Right lobe of liver (tissue), 6 donors: ENCODE measurements around the gene URAD. TPM values are rescaled to one million over a fixed set of nuclear protein-coding genes. Genes with fewer than 3 reads are reported as not detected.

Experiments
- ATAC-seq, 4 donors: fragments of 200-7000 bp; cut with Tn5 transposase; one replicate each; pipeline ENCODE4 v1.9.1; 2020; ENCODE audit warnings: mild to moderate bottlenecking in 4 of 4, moderate library complexity in 4 of 4
- DNase-seq, 3 donors: peaks; one replicate each; pipeline ENCODE4 v3.0.0-alpha.2; 2020
- H3K27ac ChIP-seq, 3 donors: fragments of 200-600 bp; one replicate each; pipeline ENCODE4 v1.8.0; 2022
- H3K27me3 ChIP-seq, 2 donors: fragments of 200-600 bp; one replicate each; pipeline ENCODE4 v1.8.0; 2022
- H3K36me3 ChIP-seq, 4 donors: fragments of 200-600 bp; sonication (generic) in 1 of 4; one replicate each; pipeline versions ENCODE4 v1.5.1 to v1.8.0; 2017 to 2022; ENCODE audit warnings: control low read depth in 1 of 4
- H3K4me1 ChIP-seq, 4 donors: fragments of 200-600 bp; sonication (generic) in 1 of 4; one replicate each; pipeline versions ENCODE4 v1.5.1 to v1.8.0; 2017 to 2022; ENCODE audit warnings: control low read depth in 1 of 4
- H3K4me3 ChIP-seq, 3 donors: fragments of 200-600 bp; one replicate each; pipeline ENCODE4 v1.8.0; 2022
- H3K9me3 ChIP-seq, 4 donors: fragments of 200-600 bp; sonication (generic) in 1 of 4; one replicate each; pipeline versions ENCODE4 v1.5.1 to v1.8.0; 2017 to 2022; ENCODE audit warnings: control low read depth in 1 of 4
- CTCF ChIP-seq, 4 donors: fragments of 200-600 bp in 3 of 4; fragments of 450-650 bp in 1 of 4; IDR thresholded peaks; one replicate each; pipeline versions ENCODE4 v1.5.1 to v1.8.0; 2016 to 2022; ENCODE audit warnings: antibody characterized with exemption in 4 of 4, mild to moderate bottlenecking in 2 of 4
- POLR2A ChIP-seq: fragments of 450-650 bp; IDR thresholded peaks from one replicate; pipeline ENCODE4 v1.6.1; 2017; ENCODE audit warnings: antibody characterized with exemption, mild to moderate bottlenecking
- WGBS: methylation state at CpG from one replicate; pipeline ENCODE4 v1.1.6; 2018; ENCODE audit warnings: low coverage, low lambda C conversion rate; ENCODE audit not compliant: insufficient coverage; ENCODE audit errors: missing lambda C conversion rate; 5-methylcytosine and 5-hydroxymethylcytosine counted together
- intact Hi-C, 2 donors: fragments of 100-400 bp; cut with DNase I; formaldehyde crosslinking; loops; one replicate each; pipeline versions ENCODE4 v1.11.2 to v1.14.1; 2022
- total RNA-seq, 6 experiments: library from RNA; depleted of rRNA in 2 of 6; stranded (reverse); fragments of >200 nt in 2 of 6; fragmentation: NEBNext Ultra II Directional in 3 of 6; extraction: Animal tissue kit (Norgen Biotek cat#: 25700) in 3 of 6; gene quantifications; one replicate each; pipeline versions ENCODE4 v1.1.0 to v1.2.4, GENCODE V29; 2016 to 2023
- donor health status: DM: no; HTN: yes; CAD: no.
- donor health status: DM: no; HTN: no; CAD: no.
- donor health status: DM: no; HTN: no; CAD: no.
- donor health status: DM: no; HTN: yes; CAD: no.
- donor health status: DM: no; HTN: yes; CAD: no.

URAD gene
- total RNA-seq, 6 experiments from 2014 or later, result not detected

GRCh38 chr13:27973291-27973690, 15.2 kb downstream of the URAD start:
- Histone ChIP-seq H3K4me3 (no peak overlapping the region), H3K36me3 (no peaks in the 10 kb centered on the region), H3K27me3 (peaks cover 13 to 36% of the 10 kb centered on the region in 2 donors), H3K4me1 (peaks cover 0 to 15% (median 0%) of the 10 kb centered on the region in 4 donors), H3K9me3 (no peaks in the 10 kb centered on the region), H3K27ac (no peak overlapping the region)
- TF ChIP-seq CTCF (IDR thresholded peaks at IDR 0.05) (no peak), POLR2A (no peak)
- ATAC-seq (no peak), DNase-seq (no peak)
- intact Hi-C loops, result no loop called here
- WGBS, result 20% methylated on average over 4 of the region's 5 CpGs

GRCh38 chr13:27972478-27972820, 16.0 kb downstream of the URAD start:
- TF ChIP-seq POLR2A (no peak), CTCF (IDR thresholded peaks at IDR 0.05) (no peak)
- peaks cover 16 to 36% of the 10 kb centered on the region in 2 donors for H3K27me3 ChIP-seq
- 75% methylated on average over 1 of the region's 2 CpGs for WGBS
- H3K4me3 ChIP-seq, result no peak overlapping the region
- H3K9me3 ChIP-seq, result no peaks in the 10 kb centered on the region
- H3K36me3 ChIP-seq, result no peaks in the 10 kb centered on the region
- DNase-seq, result no peak
- intact Hi-C loops, result no loop called here
- ATAC-seq, result no peak
- H3K4me1 ChIP-seq, result peaks cover 0 to 15% (median 0%) of the 10 kb centered on the region in 4 donors
- H3K27ac ChIP-seq, result no peak overlapping the region

GRCh38 chr13:27971776-27972477, 16.6 kb downstream of the URAD start:
- ATAC-seq (no peak), DNase-seq (no peak)
- Histone ChIP-seq H3K27me3 (peaks cover 13 to 32% of the 10 kb centered on the region in 2 donors), H3K9me3 (no peaks in the 10 kb centered on the region), H3K4me1 (peaks cover 0 to 15% (median 0%) of the 10 kb centered on the region in 4 donors), H3K36me3 (no peaks in the 10 kb centered on the region), H3K4me3 (no peak overlapping the region), H3K27ac (no peak overlapping the region)
- TF ChIP-seq POLR2A (no peak), CTCF (IDR thresholded peaks at IDR 0.05) (no peak)
- WGBS, result 53% methylated on average over 3 of the region's 7 CpGs
- intact Hi-C loops, result no loop called here

- DNase-seq (no peak), ATAC-seq (no peak)
- 56% methylated on average over 11 of the region's 13 CpGs for WGBS
- Histone ChIP-seq H3K36me3 (no peaks in the 10 kb centered on the region), H3K9me3 (no peaks in the 10 kb centered on the region), H3K27me3 (peaks cover 13 to 26% of the 10 kb centered on the region in 2 donors), H3K4me3 (no peak overlapping the region), H3K4me1 (peaks cover 0 to 15% (median 0%) of the 10 kb centered on the region in 4 donors), H3K27ac (no peak overlapping the region)
- intact Hi-C loops, result no loop called here
- TF ChIP-seq POLR2A (no peak), CTCF (IDR thresholded peaks at IDR 0.05) (no peak)
Observed at GRCh38 chr13:27971236-27971645, 17.3 kb downstream of the URAD start.
